ENCODE results near the gene ATXN7L1.

DNA sequence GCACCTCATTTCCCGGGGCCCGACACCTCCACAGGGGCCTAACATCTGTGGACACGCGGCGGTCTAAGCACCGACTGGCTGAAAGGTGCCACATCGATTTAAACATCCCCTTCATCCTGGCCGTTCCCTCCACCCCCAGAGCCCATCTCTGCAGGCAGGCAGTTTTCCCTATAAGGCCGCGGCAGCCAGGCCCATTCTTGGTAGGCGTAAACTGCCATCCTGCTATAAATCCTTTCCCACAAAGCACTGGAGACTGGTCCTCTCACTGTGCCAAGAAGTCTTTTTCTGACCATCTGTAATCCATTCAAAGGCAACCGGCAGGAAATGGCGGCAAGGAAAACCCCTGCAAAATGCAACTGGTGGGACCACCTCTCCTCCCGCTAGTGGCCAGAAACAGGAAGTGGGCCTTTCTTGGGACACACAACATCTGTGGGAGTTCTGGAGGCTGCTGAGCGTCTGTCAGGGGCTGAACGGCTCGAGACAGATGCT is 22.4 kb downstream of the ATXN7L1 start:
- TF ChIP-seq EZH2phosphoT487 (IDR thresholded peaks at IDR 0.05; ENCODE audit: borderline replicate concordance, low read depth, low read length), result no peak
- no peak for TF ChIP-seq CTCF (conservative IDR thresholded peaks at IDR 0.05; ENCODE audit: low read length)

All from OCI-LY7 (cell line).